NCI-H524 treated with DMSO at 0.1 percent for 48 hours (cell line): Measurements from ENCODE around the gene RAP1GAP2.
"Not testable (repeated sequence)": the region's sequence is repeated elsewhere in the genome, so short reads cannot be mapped to it uniquely, and the experiment has no call there.

ENCODE experiments used
- DNase-seq: peaks from one replicate; lab custom pipeline; 2025; lab: John Stamatoyannopoulos, UW

The RAP1GAP2 gene

DNA sequence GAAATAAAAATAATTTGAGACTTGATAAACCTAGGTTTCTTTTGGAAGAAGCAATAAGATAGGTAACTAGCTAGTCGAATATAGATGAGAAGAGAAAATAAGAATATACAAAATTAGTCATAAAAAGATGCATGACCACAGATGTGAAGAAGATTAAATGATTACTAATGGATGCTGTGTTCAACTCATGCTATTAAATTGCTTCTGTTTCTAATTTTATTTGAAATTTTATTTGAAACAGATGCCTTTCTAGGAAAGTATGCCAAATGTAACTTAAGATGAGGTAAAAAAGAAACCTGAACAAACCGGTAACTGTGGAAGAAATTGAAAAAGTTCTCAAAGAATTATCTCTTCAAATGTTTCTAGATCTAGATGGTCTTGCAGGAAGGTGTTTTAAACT is 175.6 kb downstream of the RAP1GAP2 start:
- DNase-seq = no peak

DNA sequence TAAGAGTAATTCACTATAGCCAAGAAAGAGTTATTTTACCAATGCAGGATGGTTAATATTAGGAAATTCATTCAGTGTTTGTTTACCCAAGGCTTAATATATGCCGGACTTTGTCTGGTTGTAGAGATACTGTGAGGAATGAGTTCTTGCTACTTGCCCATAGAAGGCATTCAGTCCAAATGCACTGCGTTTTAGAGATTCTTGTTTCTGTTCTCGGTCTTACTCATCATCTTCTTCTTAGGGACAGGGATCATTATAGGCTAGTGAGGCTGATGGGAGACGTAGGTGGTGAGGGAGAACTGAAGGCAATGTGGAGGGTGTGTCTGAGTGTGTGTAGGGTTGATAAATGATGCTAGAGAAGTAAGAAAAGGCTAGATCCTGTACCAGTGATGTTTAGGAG is 176.5 kb downstream of the RAP1GAP2 start:
- no peak for DNase-seq

DNA sequence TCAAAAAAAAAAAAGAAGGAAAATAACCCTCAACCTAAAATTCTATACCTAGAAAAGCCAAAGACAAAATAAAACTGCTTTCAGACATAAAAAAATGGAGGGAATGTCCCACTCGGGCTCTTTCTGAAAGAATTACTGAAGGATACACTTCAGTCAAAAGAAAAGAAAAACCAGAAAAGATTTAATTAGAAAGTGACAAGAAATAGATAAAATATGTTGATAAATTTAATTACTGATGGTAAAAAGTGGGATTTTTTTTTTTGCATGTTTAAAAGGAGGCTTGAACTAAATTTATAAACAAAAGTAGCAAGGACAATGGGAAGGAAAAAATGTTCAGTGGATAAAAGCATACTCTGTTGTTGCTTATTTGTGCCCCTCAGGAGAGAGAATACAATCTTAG is 178.1 kb downstream of the RAP1GAP2 start:
- DNase-seq = no peak

DNA sequence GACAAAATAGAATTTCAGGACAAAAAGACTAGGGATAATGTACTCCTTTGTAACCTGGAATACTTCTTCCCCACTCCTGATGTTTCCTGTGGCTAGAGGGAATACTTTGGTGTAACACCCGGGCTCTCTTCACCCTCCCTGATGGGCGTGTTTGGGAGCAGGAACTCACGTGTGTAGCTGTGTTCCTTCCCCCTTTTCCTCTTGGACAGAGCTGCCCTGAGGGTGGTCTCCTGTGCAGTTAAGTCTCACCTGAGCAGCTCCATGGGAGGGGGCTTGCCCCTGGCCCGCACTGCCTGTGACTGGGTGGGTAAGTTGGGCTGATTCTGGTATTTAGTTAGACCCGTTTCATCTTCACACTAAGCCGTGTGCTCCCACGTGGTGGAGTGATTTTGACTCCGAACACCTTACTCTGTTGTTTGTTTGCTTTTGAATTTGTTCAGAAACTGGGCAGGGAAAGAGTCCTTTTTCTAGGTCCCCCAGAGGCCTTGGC is 179.3 kb downstream of the RAP1GAP2 start:
- no peak for DNase-seq

DNA sequence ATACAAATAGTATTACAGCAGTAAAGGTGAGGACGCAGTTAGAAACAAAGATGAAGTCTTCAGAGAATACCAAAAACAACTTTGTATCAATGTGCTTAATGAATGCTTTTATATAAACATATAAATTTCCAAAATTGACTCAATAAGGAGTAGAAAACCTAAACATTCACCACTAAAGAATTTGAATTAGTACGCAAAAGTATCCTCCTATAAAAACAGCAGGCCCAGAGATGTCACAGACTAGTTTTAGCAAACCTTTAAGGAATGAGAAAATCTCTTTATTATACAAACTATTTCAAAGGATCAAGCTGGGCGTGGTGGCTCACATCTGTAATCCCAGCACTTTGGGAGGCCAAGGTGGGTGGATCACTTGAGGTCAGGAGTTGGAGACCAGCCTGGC is 180.9 kb downstream of the RAP1GAP2 start:
- DNase-seq = no peak

DNA sequence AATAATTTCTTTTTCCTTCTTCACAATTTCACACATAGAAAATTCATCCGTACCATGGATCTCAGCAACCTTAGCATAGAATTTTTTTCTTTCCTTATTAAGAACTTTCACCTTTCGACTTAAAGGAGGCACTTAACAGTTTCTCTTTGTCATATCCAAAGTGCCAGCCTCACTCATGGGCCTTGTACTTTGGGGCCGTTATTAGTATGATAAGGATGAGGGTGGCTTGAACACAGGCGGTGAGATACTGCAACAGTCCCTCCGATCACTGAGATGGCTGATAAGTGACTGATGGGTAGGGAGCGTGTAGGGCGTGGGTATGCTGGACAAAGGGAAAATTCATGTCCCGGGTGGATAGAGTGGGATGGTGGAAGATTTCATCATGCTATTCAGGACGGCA is 181.9 kb downstream of the RAP1GAP2 start:
- DNase-seq = no peak

DNA sequence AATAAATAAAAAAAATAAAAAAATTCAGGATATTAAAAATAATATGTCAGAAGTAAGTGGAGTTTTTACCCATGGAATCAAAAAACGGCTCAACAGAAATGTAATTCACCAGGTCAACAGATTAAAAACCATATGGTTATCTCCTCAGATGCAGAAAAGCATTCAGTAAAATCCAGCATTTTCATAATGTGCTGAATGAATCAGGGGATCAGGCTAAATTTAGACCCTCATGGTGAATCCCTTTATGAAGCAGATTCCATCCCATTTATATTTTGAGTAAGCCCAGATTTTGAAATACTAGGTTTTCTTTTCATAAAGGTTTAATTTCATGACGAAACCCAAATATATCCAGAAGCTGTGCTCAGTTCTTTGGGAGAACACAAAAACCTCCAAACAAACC is 182.8 kb downstream of the RAP1GAP2 start:
- no peak for DNase-seq

DNA sequence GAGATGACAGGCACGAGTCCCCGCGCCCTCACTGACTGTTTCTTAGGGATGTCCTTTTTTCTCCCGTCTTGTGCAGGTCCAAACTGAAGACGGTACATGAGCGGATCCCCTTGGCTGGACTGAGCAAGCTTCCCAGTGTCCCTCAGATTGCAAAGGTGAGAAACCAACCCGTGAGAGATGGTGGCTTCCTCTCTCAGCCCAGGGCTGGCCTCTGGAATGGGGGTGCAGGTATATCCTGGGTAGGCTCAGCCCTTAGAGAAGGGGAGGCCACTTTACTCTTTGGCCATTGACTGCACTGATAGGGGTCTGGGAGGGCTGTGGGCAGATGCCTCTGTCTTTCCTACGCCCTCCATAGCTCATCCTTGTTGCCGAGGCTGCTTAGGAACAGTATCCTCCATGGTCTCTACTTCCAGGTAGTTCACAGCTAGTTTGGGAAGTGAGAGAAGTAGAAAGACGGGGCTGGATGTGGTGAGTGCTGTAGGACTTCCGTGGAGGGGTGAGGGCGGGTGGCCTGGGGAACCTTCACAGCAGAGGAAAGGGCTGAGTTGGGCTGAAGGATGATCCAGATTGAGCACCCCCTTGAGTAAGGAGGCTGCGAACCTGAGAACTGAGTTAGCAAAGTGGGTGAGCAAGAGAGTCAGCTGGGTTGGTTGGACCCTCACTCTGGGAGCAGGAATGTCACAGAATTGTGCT is 184.1 kb downstream of the RAP1GAP2 start:
- no peak for DNase-seq

DNA sequence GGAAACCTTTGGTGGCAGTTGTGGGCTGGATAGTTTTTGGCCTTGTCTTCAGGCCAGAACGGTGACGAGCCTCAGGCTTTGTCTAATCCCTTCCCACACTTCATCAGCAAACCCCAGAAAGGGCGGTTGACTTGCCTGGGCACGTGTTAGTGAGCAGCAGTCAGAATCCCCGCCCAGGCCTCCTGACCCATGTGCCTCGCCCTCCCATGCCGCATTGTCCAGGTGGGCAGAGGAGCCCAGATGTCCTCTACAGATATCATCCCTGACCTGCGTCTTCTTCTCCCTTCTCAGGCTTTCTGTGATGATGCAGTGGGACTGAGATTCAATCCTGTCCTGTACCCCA is 184.6 kb downstream of the RAP1GAP2 start:
- DNase-seq = no peak

DNA sequence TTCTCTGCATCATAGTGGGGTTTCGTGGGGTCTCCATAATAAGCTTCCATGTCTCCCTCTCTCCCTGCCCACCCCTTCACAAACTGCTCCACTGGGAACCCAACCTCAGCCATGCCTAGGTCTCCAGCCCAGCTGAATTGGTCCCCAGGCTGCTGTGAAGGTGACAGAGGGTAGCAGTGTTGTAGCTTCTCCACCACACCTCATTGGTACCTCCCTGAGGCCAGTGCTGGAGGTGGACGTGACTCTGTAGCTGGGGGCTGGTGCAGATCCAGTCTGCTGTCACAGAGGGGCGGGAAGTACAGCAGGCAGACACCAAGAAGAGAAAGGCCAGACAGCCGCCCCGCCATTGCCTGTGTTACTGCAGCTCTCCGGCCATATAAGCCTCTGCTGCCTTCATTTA is 185.1 kb downstream of the RAP1GAP2 start:
- no peak for DNase-seq

DNA sequence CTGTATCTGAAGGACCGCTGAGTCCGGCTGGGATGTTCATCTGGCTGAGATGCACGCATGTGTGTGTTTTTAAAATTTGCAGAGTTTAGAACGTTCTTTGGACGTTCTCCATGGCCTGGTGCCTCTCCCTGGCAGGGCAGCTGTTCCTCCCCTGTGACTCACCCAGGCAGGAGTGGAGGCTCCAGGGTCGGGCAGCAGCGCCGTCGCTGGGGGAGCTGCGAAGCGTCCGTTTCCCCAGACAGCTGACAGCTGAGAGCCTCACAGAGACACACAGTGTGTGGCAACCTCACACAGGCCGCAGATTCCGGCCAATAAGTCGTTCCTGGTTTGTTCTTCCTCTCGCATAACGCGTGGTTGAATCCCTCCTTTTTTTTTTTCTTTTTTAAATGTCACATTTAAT is 186.6 kb downstream of the RAP1GAP2 start:
- DNase-seq = no peak

DNA sequence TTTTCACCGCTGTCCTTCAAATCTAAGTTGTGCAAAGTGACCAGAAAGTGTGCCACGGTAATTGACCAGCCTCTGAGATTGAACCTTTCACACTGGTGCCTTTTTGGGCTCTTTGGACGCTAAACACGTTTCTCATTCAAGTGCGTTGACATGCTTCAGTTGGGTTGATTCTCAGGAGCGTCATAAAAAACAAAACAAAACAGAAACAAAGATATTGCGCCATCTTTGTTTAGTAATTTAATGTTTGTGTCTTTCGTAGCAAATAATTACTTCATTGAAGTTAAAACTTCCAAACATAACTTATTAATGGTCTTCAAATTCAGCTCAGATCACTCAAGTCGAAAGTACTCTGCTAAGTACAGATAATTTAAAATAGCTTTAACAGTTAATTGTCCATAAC is 187.0 kb downstream of the RAP1GAP2 start:
- DNase-seq = no peak

DNA sequence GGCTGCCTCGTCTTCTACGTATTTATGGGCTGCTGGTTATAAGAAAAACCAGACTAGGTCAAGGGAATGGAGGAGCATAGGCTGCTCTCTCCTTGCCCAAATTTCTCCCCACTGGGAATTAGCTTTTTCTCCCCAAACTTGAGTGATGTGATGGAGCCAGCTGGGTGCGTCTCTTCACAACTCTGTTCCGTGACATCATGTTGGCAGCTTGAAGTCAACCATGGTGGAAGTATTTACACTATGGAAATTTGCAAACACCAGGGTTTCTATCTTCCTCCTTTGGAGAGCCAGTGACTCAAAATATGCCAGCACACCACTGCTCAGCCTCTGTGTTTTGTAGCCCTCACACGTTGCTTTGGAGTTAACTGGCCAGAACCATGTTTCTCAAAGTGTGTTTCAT is 189.1 kb downstream of the RAP1GAP2 start:
- no peak for DNase-seq

DNA sequence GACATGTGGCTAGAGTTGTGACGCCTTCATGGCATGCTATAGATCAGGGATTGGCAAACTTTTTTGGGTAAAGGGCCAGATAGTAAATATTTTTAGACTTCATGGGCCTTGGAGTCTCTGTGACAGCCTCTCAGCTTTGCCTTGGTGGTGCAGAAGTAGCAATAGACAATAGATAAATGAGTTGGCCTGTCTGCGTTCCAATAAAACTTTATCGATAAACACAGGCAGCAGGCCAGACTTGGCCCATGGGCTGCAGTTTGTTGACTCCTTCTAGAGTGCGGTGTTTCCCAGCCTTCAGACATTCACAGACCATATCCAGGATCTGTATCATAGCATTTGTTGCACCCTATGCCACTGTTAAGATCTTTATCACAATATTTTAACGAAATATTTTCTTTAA is 190.7 kb downstream of the RAP1GAP2 start:
- DNase-seq = no peak

DNA sequence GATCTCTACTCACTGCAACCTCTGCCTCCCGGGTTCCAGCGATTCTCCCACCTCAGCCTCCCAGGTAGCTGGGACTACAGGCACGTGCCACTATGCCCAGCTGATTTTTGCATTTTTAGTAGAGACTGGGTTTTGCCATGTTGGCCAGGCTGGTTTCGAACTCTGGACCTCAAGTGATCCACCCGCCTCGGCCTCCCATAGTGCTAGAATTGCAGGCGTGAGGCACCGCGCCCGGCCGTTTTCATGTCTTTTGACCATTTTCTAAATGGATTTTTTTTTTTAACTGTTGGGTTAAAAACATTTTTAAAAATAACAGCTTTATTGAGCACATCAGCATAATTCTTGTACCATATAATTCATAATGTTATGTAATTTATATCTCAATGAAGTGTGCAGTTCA is 193.2 kb downstream of the RAP1GAP2 start:
- DNase-seq = not testable (repeated sequence)

DNA sequence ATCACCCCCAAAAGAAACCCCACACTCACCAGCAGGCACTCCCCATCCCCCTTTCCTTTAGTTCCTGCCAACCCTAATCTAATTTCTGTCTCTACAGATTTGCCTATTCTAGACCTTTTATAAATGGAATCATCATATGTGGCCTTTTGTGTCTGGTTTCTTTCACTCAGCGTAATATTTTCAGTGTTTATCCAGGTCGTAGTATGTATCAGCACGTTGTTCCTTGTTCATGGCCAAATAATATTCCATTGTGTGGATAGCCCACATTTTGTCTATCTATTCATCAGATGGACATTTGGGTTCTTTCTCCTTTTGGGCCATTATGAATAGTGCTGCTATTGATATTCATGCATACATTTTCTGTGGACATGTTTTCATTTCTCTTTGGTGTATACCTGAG is 193.6 kb downstream of the RAP1GAP2 start:
- DNase-seq = no peak

DNA sequence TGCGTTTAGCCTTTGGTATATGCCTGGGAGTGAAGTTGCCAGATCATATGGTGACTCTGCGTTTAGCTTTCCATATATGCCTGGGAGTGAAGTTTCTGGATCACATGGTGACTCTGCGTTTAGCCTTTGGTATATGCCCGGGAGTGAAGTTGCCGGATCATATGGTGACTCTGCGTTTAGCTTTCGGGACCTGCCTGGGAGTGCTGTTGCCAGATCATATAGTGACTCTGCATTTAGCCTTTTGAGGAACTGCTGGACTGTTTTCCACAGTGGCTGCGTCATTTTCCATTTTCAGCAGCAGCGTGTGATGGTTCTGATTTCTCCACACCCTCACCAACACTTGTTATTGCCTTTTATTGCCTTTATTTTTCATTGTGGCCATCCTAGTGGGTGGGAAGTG is 194.2 kb downstream of the RAP1GAP2 start:
- DNase-seq = no peak

DNA sequence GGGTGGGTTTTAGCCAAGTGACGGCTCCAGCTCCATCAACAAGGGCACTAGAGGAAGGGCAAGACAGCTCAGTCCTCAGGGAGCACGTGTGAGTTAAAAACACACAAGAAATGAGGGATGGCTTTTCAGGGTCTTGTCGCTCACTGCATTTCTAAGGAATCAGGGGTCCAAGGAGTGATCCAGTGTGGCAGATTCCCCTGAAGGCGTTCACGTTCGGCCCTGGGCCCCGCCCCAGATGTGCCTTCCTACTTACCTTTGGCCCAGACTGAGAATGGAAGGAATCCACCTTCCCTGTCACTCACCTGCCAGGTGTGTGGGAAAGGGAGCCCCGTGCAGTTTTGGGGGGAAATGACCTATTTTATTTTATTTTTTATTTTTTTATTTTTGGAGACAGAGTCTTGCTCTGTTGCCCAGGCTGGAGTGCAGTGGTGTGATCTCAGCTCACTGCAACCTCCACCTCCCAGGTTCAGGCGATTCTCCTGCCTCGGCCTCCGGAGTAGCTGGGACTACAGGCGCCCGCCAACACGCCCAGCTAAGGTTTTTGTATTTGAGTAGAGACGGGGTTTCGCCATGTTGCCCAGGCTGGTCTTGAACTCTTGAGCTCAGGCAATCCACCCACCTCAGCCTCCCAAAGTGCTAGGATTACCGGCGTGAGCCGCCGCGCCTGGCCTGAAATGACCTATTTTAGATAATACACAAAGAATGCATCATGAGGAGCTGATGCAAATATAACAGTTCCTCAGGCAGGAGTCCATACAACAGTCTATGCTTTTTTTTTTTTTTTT is 195.3 kb downstream of the RAP1GAP2 start:
- DNase-seq = not testable (repeated sequence)

DNA sequence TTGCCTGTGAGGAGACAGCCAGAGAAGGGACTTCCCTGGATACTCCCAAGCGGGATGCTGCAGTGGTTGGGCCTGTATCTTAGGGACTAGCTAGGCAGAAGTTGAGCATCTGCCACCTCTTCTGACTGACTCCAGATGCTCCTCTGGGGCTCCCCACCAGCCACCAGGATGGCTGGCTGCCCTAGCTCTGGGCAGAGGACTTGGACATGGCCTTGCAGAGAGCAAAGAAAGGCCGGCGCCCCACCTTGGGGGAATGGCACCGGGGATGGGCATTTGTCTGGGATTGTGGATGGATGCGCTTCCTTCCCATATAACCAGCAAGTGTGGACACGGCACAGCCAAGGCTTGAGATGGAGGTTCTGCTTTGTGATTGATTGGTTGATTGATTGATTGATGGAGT is 198.2 kb downstream of the RAP1GAP2 start:
- DNase-seq = no peak

DNA sequence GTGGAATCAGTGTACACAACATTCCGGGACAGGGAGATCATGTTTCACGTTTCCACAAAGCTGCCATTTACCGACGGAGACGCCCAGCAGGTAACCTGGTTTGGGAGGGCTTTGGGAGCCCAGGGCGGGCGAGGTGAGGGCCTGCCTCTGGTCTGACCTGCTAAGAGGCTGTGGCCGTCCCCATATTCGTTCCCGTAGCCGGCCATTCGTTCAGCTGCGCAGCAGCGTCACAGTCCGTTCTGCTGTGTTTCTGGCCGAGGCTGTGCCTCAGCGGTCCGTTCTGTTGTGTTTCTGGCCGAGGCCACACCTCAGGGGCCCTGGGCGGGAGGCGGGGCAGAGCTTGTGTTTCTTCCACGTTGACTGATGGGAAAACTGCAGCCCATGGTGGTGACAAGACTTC is 199.1 kb downstream of the RAP1GAP2 start:
- no peak for DNase-seq

DNA sequence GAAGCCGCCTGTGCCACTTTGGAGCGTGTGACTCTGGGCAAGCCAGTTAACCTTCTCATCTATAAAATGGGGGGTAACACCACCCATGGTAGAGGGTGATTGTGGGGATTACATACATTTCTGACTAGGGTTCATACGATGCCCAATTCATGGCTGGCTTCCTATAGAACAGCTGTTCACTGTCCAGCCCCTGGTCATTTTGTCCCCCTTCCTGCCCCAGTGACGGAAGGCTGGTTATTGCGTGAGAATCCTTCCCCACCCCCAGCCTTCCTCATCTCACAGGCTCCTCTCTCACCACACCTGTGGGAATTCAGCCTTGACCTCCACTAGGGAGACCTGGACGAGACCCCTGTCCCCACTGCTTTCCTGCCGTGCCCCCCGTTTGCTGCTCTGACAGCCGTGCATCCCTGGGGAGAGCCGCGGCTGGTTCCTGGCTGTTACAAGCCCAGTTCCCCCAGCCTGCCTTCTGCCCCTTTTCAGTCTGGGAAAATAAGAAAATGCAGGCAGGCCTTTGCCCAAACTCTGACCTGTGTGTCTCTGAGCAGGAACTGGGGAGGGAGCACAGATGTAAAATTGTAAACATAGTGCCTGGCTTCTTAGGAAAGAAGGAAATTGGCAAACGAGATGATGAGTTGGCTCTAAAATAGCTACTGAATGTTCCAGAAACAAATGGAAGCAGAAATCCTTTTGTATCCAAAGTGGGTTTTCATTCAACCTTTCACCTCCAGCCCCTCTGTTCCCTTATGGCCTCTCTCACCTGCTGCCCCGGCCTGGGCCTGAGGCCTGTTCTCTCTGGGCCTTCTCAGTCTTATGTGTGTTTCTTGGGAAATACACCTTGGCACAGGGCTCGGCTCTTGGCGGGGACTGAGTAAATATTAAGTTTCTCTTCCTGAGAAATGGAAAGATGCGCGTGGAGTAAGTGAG is 199.9 kb downstream of the RAP1GAP2 start:
- no peak for DNase-seq

DNA sequence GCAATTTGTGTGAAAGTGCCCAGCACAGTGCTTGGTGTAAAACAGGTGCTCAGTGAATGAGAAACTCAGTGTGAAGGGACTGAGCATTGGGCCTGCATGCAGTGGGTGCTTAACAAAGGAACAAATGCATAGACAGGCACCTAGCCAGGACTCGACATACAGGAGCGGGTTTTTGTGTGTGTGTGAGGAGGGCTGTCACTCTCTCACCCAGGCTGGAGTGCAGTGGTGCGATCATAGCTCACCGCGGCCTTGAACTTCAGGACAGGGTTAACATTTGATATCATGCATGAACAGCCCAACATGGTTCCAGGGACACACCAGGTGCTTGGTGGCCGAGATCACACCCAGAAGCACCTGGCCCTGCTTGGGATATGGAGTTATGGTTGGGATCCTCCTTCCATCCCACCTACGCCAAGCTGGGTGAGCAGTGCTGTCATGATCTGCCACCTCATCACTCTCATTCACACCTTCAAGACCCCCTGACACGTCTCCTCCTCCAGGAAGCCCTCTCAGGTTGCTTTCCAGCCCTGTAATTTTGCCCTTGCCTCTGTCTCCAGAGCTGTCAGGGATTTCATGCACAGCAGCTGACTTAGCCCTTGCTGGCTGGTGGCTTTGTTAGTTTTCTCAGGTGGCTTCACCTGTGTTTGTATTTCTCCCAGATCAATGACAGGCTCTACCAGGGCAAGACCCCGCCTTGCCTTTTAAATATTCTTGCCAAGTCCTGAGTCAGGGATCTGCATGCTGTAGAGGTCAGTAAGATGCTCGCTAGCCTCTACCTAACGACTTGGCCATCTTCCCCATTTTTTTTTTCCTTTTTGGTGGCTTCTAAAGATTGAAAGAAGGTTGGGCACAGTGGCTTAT is 200.8 kb downstream of the RAP1GAP2 start:
- no peak for DNase-seq
